ENCODE data around the gene LRP1-AS.

The LRP1-AS gene

GRCh38 chr12:57112492-57113294 is 34.7 kb downstream of the LRP1-AS start:
- Histone ChIP-seq H3K4me1 (peaks cover 32 to 57% (median 46%) of the 10 kb centered on the region in 10 experiments), H3K4me2 (peak overlapping the region; percentile 93 to 100 (median 96)), H3K9ac (peak overlapping the region; percentile 94 to 100 (median 97))

GRCh38 chr12:57111031-57111734 is 36.2 kb downstream of the LRP1-AS start, which contains the start of gene STAT6:
Gene STAT6, minus strand, starts transcription at chr12:57111362. Its CDS starts 3,084 bp downstream, at chr12:57108278.
- Histone ChIP-seq H3K9me3 (replicated peaks in 1 of 11) (no peaks in the 10 kb centered on the region), H3K9ac (peak within 1 kb of the TSS; percentile 94 to 100 (median 97)), H4K20me1 (peaks cover 6 to 41% (median 40%) of the 10 kb centered on the region in 11 experiments; a peak in 21 of 22 replicates), H3K4me2 (peak within 1 kb of the TSS; percentile 93 to 100 (median 96)), H3K36me3 (peaks cover 21 to 33% (median 27%) of the 10 kb centered on the region in 11 experiments), H3K27ac (peak within 1 kb of the TSS; percentile 98 to 100 (median 98)), H3K27me3 (no peaks in the 10 kb centered on the region), H3K4me3 (peak within 1 kb of the TSS; percentile 78 to 99 (median 90)), H3K4me1 (peaks cover 35 to 64% (median 55%) of the 10 kb centered on the region in 10 experiments)
- no peak for TF ChIP-seq Cebpa-rat (IDR thresholded peaks at IDR 0.05)

More at GRCh38 chr12:57112492-57113294, 34.7 kb downstream of the LRP1-AS start:
- Histone ChIP-seq H3K36me3 (peaks cover 6 to 18% (median 12%) of the 10 kb centered on the region in 11 experiments), H4K20me1 (peaks cover 6 to 26% (median 25%) of the 10 kb centered on the region in 11 experiments; a peak in 21 of 22 replicates), H3K9me3 (replicated peaks in 1 of 11) (no peaks in the 10 kb centered on the region), H3K27ac (peak overlapping the region; percentile 98 to 100 (median 98)), H3K4me3 (peak overlapping the region; percentile 78 to 99 (median 90); a peak in 19 of 20 replicates), H3K27me3 (no peaks in the 10 kb centered on the region)
- TF ChIP-seq Cebpa-rat (IDR thresholded peaks at IDR 0.05) = no peak

DNA sequence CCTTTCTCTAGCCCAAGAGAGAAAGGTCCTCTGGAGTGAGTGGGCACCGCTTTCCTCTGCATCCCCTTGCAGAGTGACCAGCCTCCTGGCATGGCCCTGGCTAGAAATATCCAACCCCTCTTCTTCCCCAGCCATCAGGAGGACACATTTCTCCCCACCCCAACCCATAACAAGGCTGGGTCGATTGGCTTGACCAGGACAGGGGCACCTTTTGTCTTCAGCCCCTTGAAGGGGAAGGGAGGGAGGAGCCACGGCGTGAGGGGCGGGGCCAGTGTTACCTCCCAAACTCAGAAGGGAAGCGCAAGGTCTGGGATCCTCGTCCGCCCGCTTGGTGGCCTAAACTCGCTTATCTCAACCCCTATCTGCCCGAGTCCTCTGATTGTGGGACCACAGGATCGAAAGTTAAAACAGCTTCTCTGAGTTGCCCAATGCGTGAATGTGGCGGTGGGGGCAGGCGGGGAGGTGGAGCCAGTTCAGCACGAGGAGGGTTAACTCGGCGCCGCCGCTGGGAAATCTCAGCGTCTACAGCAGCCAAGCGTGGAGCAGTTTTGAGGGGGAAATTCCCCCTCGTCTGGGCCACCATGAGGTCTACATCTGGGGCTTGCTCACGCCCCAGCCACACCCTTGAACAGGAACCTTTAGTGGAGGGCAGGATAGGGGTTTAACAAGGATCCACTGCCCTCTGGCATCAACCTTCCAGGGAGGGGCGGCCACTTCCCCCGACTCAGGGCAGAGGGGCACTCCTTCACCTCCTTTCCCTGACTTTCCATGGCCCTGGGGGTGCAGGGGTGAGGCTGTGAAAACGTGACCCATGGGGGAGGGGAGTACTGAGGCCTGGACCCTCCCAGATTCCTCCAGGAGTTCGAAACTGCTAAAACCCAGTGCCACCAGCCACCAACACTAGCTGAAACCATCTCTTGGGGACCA is 37.1 kb downstream of the LRP1-AS start:
- peaks cover 29 to 41% (median 35%) of the 10 kb centered on the region in 11 experiments for H3K36me3 ChIP-seq
- peak overlapping the region; percentile 78 to 99 (median 90) for H3K4me3 ChIP-seq
- peak overlapping the region; percentile 93 to 100 (median 96) for H3K4me2 ChIP-seq
- H4K20me1 ChIP-seq = peaks cover 6 to 49% (median 48%) of the 10 kb centered on the region in 11 experiments; a peak in 21 of 22 replicates
- no peaks in the 10 kb centered on the region for H3K9me3 ChIP-seq (replicated peaks in 1 of 11)
- H3K27ac ChIP-seq = peak overlapping the region; percentile 98 to 100 (median 98)
- H3K4me1 ChIP-seq = peaks cover 35 to 72% (median 60%) of the 10 kb centered on the region in 10 experiments
- TF ChIP-seq Cebpa-rat (IDR thresholded peaks at IDR 0.05) = peak in 8 of 11 experiments; percentile 21 to 64 (median 54); a peak in 7 of 22 replicates
- H3K27me3 ChIP-seq = no peaks in the 10 kb centered on the region
- peak overlapping the region; percentile 94 to 100 (median 97) for H3K9ac ChIP-seq

DNA sequence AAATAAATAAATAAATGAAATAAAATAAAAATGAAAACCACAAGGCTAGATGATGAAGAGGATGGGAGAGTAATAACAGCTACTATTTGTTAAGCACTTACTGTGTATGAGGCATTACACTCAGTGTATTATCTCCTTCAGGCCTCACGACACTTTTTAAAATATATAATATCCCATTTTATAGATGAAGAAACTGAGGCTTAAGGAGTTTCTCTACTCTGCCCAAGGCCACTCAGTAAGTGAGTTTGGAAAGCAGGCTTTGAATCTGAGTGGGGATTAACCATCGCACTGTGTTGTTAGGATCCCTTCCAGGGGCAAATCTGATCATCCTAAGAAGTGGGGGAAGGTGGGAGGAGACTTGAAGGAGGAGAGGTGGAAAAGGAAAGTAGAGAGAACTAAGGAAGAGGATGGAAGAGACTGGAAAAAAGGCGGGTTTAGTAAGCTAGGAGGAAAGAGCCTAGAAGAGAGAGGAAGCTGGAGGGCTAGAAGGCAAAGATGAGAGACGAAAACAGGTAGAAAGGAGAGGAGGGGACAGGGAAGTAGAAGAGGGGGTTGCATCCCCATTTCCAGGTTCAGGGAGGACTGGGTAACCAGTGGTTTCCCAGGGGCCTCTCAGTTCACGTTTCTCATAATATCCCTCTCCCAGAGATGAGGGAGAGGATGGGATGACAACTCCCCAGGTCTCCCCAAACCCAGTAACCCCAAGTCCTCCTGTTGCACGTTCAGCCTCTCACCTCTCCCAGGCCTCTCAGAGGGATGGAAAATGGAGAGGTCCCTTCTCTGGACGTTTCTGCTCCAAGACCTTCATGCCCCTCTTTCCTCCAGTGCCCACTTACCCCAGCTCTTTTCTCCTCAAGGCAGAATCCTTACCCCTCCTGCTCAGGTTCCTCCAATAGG is 38.0 kb downstream of the LRP1-AS start:
- peaks cover 38 to 50% (median 44%) of the 10 kb centered on the region in 11 experiments for H3K36me3 ChIP-seq
- peak overlapping the region; percentile 93 to 100 (median 96) for H3K4me2 ChIP-seq
- H3K9ac ChIP-seq = peak overlapping the region; percentile 94 to 100 (median 97)
- peak overlapping the region in 10 of 11 experiments; percentile 98 to 100 (median 98); a peak in 20 of 22 replicates for H3K27ac ChIP-seq
- H3K4me1 ChIP-seq = peaks cover 35 to 81% (median 69%) of the 10 kb centered on the region in 10 experiments
- TF ChIP-seq Cebpa-rat (IDR thresholded peaks at IDR 0.05) = no peak
- peaks cover 6 to 58% (median 56%) of the 10 kb centered on the region in 11 experiments; a peak in 21 of 22 replicates for H4K20me1 ChIP-seq
- no peaks in the 10 kb centered on the region for H3K9me3 ChIP-seq (replicated peaks in 1 of 11)
- no peaks in the 10 kb centered on the region for H3K27me3 ChIP-seq
- H3K4me3 ChIP-seq = peak overlapping the region; percentile 78 to 99 (median 90)

- H3K9ac ChIP-seq = peak overlapping the region in 10 of 11 experiments; percentile 3 to 100 (median 96); a peak in 18 of 22 replicates
- peaks cover 31 to 83% (median 72%) of the 10 kb centered on the region in 10 experiments for H3K4me1 ChIP-seq
- H3K27me3 ChIP-seq = no peaks in the 10 kb centered on the region
- H3K9me3 ChIP-seq (replicated peaks in 1 of 11) = no peaks in the 10 kb centered on the region
- peak overlapping the region in 10 of 11 experiments; percentile 0 to 98 (median 38); a peak in 9 of 22 replicates for H3K27ac ChIP-seq
- H3K4me3 ChIP-seq = peak overlapping the region in 4 of 10 experiments; percentile 21 to 99 (median 88); a peak in 5 of 20 replicates
- H4K20me1 ChIP-seq = peaks cover 6 to 77% (median 61%) of the 10 kb centered on the region in 11 experiments; a peak in 21 of 22 replicates
- no peak for TF ChIP-seq Cebpa-rat (IDR thresholded peaks at IDR 0.05)
- peak overlapping the region; percentile 93 to 100 (median 96); a peak in 20 of 22 replicates for H3K4me2 ChIP-seq
- H3K36me3 ChIP-seq = peaks cover 56 to 69% (median 63%) of the 10 kb centered on the region in 11 experiments
These were observed 39.8 kb downstream of the LRP1-AS start for GRCh38 chr12:57107456-57108155.

GRCh38 chr12:57106021-57106708 is 41.3 kb downstream of the LRP1-AS start:
- H3K9ac ChIP-seq = peak overlapping the region in 6 of 11 experiments; percentile 9 to 99 (median 45); a peak in 7 of 22 replicates
- H3K4me3 ChIP-seq = no peak overlapping the region
- H3K27ac ChIP-seq = peak overlapping the region in 1 of 11 experiments; percentile 23; a peak in 2 of 22 replicates
- H3K4me2 ChIP-seq = peak overlapping the region in 5 of 11 experiments; percentile 13 to 98 (median 97); a peak in 8 of 22 replicates
- no peak for TF ChIP-seq Cebpa-rat (IDR thresholded peaks at IDR 0.05)
- peaks cover 6 to 91% (median 69%) of the 10 kb centered on the region in 11 experiments; a peak in 21 of 22 replicates for H4K20me1 ChIP-seq
- H3K36me3 ChIP-seq = peaks cover 70 to 83% (median 76%) of the 10 kb centered on the region in 11 experiments
- peaks cover 27 to 89% (median 77%) of the 10 kb centered on the region in 10 experiments for H3K4me1 ChIP-seq
- no peaks in the 10 kb centered on the region for H3K9me3 ChIP-seq (replicated peaks in 1 of 11)
- H3K27me3 ChIP-seq = no peaks in the 10 kb centered on the region
